ENCODE data around the gene BCL10. TPM values are rescaled to one million over a fixed set of nuclear protein-coding genes. Genes with fewer than 3 reads are reported as not detected.

Gene BCL10
- total RNA-seq, 1 experiment from 2014 or later = 33.8 TPM

- CTCF ChIA-PET = interaction anchor here (1.3 to 1.5 kb wide), 2 partner anchors 7 to 322 kb away, joined by 3 read pairs; no protein-coding TSS in a partner anchor
- no peak overlapping the region for H3K27ac ChIP-seq (ENCODE audit: low read depth, low read length)
- H3K4me1 ChIP-seq (ENCODE audit: control insufficient read depth in 1 of 2, insufficient read depth in 2 of 2, low read length in 2 of 2) = peaks cover 0 to 9% of the 10 kb centered on the region in 2 experiments; a peak in 2 of 4 replicates
- peaks cover 30 to 43% of the 10 kb centered on the region in 2 experiments for H3K36me3 ChIP-seq (ENCODE audit: control insufficient read depth in 1 of 2, insufficient read depth in 2 of 2, low read length in 2 of 2)
- peaks cover 28% of the 10 kb centered on the region for H3K79me2 ChIP-seq (ENCODE audit: insufficient read depth, low read length)
- H2AFZ ChIP-seq (ENCODE audit: low read depth, low read length, poor library complexity, severe bottlenecking) = no peak overlapping the region
- H3K4me3 ChIP-seq (replicated peaks in 1 of 2; ENCODE audit: low read depth in 1 of 2, low read length in 2 of 2) = no peak overlapping the region
- no peak for DNase-seq (ENCODE audit: low read depth, low spot score)
- intact Hi-C loops (cut with micrococcal nuclease) = no loop called here
- H3K9me3 ChIP-seq (ENCODE audit: control insufficient read depth in 1 of 2, insufficient read depth in 1 of 2, low read depth in 1 of 2, low read length in 2 of 2) = no peaks in the 10 kb centered on the region
- H3K9me2 ChIP-seq (ENCODE audit: insufficient read depth) = no peaks in the 10 kb centered on the region
- no peaks in the 10 kb centered on the region for H3K27me3 ChIP-seq (ENCODE audit: insufficient read depth, low read length)
- H3K4me2 ChIP-seq (ENCODE audit: low read length) = no peak overlapping the region
- POLR2A ChIA-PET = no interaction called here
- H4K20me1 ChIP-seq (ENCODE audit: insufficient read depth) = no peaks in the 10 kb centered on the region
- RAD21 ChIA-PET (ENCODE audit: low non-redundant PET in 1 of 2, low total read pairs in 2 of 2, uncharacterized antibody in 2 of 2, unreplicated experiment in 2 of 2) = no interaction called here
- no peak overlapping the region for H3K9ac ChIP-seq (ENCODE audit: low read length)
- BruUV-seq (replicated peaks) = no TSS peak
- no peak for TF ChIP-seq JUND (IDR thresholded peaks at IDR 0.05)
- no peak for ATAC-seq
Measured at GRCh38 chr1:85267313-85267712, 9.1 kb downstream of the BCL10 start.

- intact Hi-C loops (cut with micrococcal nuclease) = no loop called here
- Histone ChIP-seq H3K4me3 (replicated peaks in 1 of 2; ENCODE audit: low read depth in 1 of 2, low read length in 2 of 2) (no peak overlapping the region), H3K4me1 (ENCODE audit: control insufficient read depth in 1 of 2, insufficient read depth in 2 of 2, low read length in 2 of 2) (peaks cover 3 to 14% of the 10 kb centered on the region in 2 experiments; a peak in 2 of 4 replicates), H3K27ac (ENCODE audit: low read depth, low read length) (no peak overlapping the region), H4K20me1 (ENCODE audit: insufficient read depth) (no peaks in the 10 kb centered on the region), H3K9ac (ENCODE audit: low read length) (no peak overlapping the region), H3K4me2 (ENCODE audit: low read length) (no peak overlapping the region), H3K9me2 (ENCODE audit: insufficient read depth) (no peaks in the 10 kb centered on the region), H2AFZ (ENCODE audit: low read depth, low read length, poor library complexity, severe bottlenecking) (no peak overlapping the region), H3K79me2 (ENCODE audit: insufficient read depth, low read length) (peaks cover 8% of the 10 kb centered on the region), H3K27me3 (ENCODE audit: insufficient read depth, low read length) (no peaks in the 10 kb centered on the region), H3K9me3 (ENCODE audit: control insufficient read depth in 1 of 2, insufficient read depth in 1 of 2, low read depth in 1 of 2, low read length in 2 of 2) (peaks cover 0 to 6% of the 10 kb centered on the region in 2 experiments; a peak in 1 of 4 replicates), H3K36me3 (ENCODE audit: control insufficient read depth in 1 of 2, insufficient read depth in 2 of 2, low read length in 2 of 2) (peaks cover 23 to 27% of the 10 kb centered on the region in 2 experiments)
- RAD21 ChIA-PET (ENCODE audit: low non-redundant PET in 1 of 2, low total read pairs in 2 of 2, uncharacterized antibody in 2 of 2, unreplicated experiment in 2 of 2) = no interaction called here
- TF ChIP-seq TCF7L2 (IDR thresholded peaks at IDR 0.05; ENCODE audit: borderline replicate concordance, extremely low read depth, insufficient read depth, insufficient read length) (no peak), CEBPB (IDR thresholded peaks at IDR 0.05; ENCODE audit: low read depth) (no peak), JUND (IDR thresholded peaks at IDR 0.05) (0 out of 2 replicates have a peak, but pooled peaks have one; percentile 17), CBX3 (IDR thresholded peaks at IDR 0.05; ENCODE audit: low read depth) (no peak), SIN3A (IDR thresholded peaks at IDR 0.05; ENCODE audit: low read depth) (no peak), POLR2AphosphoS5 (IDR thresholded peaks at IDR 0.05; ENCODE audit: low read depth, low read length) (no peak), SP1 (IDR thresholded peaks at IDR 0.05; ENCODE audit: low read depth) (no peak), POLR2A (IDR thresholded peaks at IDR 0.05; ENCODE audit: borderline replicate concordance, extremely low read depth, insufficient read depth, insufficient read length) (no peak), MAX (IDR thresholded peaks at IDR 0.05) (no peak), RAD21 (IDR thresholded peaks at IDR 0.05; ENCODE audit: low read depth) (no peak), FOSL1 (IDR thresholded peaks at IDR 0.05; ENCODE audit: low read depth) (peak; percentile 73), ZNF274 (IDR thresholded peaks at IDR 0.05; ENCODE audit: low read depth, low read length) (no peak)
- TF ChIP-seq, protein P1, sequence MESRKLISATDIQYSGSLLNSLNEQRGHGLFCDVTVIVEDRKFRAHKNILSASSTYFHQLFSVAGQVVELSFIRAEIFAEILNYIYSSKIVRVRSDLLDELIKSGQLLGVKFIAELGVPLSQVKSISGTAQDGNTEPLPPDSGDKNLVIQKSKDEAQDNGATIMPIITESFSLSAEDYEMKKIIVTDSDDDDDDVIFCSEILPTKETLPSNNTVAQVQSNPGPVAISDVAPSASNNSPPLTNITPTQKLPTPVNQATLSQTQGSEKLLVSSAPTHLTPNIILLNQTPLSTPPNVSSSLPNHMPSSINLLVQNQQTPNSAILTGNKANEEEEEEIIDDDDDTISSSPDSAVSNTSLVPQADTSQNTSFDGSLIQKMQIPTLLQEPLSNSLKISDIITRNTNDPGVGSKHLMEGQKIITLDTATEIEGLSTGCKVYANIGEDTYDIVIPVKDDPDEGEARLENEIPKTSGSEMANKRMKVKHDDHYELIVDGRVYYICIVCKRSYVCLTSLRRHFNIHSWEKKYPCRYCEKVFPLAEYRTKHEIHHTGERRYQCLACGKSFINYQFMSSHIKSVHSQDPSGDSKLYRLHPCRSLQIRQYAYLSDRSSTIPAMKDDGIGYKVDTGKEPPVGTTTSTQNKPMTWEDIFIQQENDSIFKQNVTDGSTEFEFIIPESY (IDR thresholded peaks at IDR 0.05; ENCODE audit: extremely low read depth, insufficient replicate concordance, low read length) = no peak
- TF ChIP-seq, protein P2, sequence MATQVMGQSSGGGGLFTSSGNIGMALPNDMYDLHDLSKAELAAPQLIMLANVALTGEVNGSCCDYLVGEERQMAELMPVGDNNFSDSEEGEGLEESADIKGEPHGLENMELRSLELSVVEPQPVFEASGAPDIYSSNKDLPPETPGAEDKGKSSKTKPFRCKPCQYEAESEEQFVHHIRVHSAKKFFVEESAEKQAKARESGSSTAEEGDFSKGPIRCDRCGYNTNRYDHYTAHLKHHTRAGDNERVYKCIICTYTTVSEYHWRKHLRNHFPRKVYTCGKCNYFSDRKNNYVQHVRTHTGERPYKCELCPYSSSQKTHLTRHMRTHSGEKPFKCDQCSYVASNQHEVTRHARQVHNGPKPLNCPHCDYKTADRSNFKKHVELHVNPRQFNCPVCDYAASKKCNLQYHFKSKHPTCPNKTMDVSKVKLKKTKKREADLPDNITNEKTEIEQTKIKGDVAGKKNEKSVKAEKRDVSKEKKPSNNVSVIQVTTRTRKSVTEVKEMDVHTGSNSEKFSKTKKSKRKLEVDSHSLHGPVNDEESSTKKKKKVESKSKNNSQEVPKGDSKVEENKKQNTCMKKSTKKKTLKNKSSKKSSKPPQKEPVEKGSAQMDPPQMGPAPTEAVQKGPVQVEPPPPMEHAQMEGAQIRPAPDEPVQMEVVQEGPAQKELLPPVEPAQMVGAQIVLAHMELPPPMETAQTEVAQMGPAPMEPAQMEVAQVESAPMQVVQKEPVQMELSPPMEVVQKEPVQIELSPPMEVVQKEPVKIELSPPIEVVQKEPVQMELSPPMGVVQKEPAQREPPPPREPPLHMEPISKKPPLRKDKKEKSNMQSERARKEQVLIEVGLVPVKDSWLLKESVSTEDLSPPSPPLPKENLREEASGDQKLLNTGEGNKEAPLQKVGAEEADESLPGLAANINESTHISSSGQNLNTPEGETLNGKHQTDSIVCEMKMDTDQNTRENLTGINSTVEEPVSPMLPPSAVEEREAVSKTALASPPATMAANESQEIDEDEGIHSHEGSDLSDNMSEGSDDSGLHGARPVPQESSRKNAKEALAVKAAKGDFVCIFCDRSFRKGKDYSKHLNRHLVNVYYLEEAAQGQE (IDR thresholded peaks at IDR 0.05; ENCODE audit: low read depth) = no peak
- TF ChIP-seq, protein P3, sequence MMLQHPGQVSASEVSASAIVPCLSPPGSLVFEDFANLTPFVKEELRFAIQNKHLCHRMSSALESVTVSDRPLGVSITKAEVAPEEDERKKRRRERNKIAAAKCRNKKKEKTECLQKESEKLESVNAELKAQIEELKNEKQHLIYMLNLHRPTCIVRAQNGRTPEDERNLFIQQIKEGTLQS (IDR thresholded peaks at IDR 0.05) = no peak
- POLR2A ChIA-PET = no interaction called here
- ATAC-seq (no peak), DNase-seq (ENCODE audit: low read depth, low spot score) (no peak)
- CTCF ChIA-PET = interaction anchor here (0.7 to 2.5 kb wide), 3 partner anchors 9 to 319 kb away, joined by 4 to 8 read pairs (median 4); partner anchors contain the start of gene BCL10
- no TSS peak for BruUV-seq (replicated peaks)
Measured at GRCh38 chr1:85264150-85264549, 12.3 kb downstream of the BCL10 start.

Measured in HCT116 (cell line).